HEK293 (cell line): ENCODE data around the gene AMER3.

ENCODE experiments used
- CTCF ChIP-seq: fragments of 450-650 bp; formaldehyde crosslinking; IDR thresholded peaks from 2 replicates; pipeline ENCODE4 v1.5.1; 2016; ENCODE audit warnings: missing biosample characterization, missing genetic modification characterization
- FEZF1 ChIP-seq: fragments of 450-650 bp; formaldehyde crosslinking; IDR thresholded peaks from 2 replicates; pipeline ENCODE4 v1.5.1; 2016; ENCODE audit warnings: missing biosample characterization, missing genetic modification characterization
- REST ChIP-seq: fragments of 450-650 bp; formaldehyde crosslinking; IDR thresholded peaks from 2 replicates; pipeline ENCODE4 v1.5.1; 2016; ENCODE audit warnings: missing biosample characterization, missing genetic modification characterization
- SP2 ChIP-seq: fragments of 450-650 bp; formaldehyde crosslinking; IDR thresholded peaks from 2 replicates; pipeline ENCODE4 v1.5.1; 2016; ENCODE audit warnings: missing biosample characterization, missing genetic modification characterization
- ZNF121 ChIP-seq: fragments of 450-650 bp; formaldehyde crosslinking; IDR thresholded peaks from 2 replicates; pipeline ENCODE4 v1.5.1; 2016; ENCODE audit warnings: missing biosample characterization, missing genetic modification characterization
- ZNF274 ChIP-seq, 2 experiments: fragments of 200-500 bp in 1 of 2; fragments of 450-650 bp in 1 of 2; sonication (Bioruptor generic) in 1 of 2; formaldehyde crosslinking in 1 of 2; IDR thresholded peaks; 2 replicates each; pipeline versions ENCODE4 v1.5.1 to v1.6.1; 2014 to 2016; ENCODE audit warnings: borderline replicate concordance in 1 of 2, inconsistent platforms in 1 of 2, low read length in 1 of 2, missing biosample characterization in 1 of 2, missing genetic modification characterization in 1 of 2
- ZNF530 ChIP-seq: fragments of 450-650 bp; formaldehyde crosslinking; IDR thresholded peaks from 2 replicates; pipeline ENCODE4 v1.5.1; 2016; ENCODE audit warnings: low read depth, missing biosample characterization, missing genetic modification characterization
- TF ChIP-seq, protein P1 (sequence below): fragments of 450-650 bp; formaldehyde crosslinking; IDR thresholded peaks from 2 replicates; pipeline ENCODE4 v1.5.1; 2016; ENCODE audit warnings: missing biosample characterization, missing genetic modification characterization
- TF ChIP-seq, protein P2 (sequence below): fragments of 450-650 bp; formaldehyde crosslinking; IDR thresholded peaks from 2 replicates; pipeline ENCODE4 v1.5.1; 2017; ENCODE audit warnings: missing biosample characterization, mild to moderate bottlenecking, missing genetic modification characterization, moderate library complexity

DNA sequence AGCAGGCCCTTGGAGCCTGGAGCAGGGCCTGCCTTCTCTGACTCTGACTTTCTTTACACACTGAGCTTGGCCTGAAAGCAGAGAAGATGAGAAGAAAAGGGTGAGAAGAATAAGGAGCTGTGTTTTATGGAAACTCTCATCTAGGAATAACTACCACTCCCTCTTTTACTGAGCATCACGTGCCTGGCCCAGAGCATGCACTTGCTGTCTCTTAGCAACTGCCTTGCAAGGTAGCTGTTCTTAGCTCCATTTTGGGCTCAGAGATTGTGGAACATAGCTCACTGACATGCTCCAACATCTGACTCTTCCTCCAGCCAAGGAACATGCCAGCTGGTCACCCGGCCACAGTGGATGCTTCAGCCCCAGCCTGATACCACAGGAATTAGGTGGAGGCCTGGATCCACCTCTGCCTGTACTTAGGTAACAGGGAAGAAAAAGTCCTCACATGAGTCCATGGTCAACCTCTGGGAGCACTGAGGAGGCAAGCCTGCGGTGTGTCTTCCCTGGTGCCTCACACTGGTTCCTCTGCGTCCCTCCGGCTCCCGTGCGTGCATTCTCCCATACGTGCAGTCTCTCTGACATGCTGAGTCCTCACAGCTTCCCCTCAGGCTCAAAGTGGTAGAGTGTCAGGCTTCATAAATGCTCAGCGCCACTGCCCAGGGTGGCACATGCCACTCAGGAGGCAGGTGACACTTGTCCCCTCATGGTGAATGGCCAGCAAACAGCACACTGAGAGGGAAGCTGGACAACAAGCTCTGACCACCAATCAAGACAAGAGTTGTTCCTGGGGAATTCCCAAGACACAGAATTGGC is 35.7 kb downstream of the AMER3 start:
- TF ChIP-seq SP2 = no peak
- TF ChIP-seq, protein P1, sequence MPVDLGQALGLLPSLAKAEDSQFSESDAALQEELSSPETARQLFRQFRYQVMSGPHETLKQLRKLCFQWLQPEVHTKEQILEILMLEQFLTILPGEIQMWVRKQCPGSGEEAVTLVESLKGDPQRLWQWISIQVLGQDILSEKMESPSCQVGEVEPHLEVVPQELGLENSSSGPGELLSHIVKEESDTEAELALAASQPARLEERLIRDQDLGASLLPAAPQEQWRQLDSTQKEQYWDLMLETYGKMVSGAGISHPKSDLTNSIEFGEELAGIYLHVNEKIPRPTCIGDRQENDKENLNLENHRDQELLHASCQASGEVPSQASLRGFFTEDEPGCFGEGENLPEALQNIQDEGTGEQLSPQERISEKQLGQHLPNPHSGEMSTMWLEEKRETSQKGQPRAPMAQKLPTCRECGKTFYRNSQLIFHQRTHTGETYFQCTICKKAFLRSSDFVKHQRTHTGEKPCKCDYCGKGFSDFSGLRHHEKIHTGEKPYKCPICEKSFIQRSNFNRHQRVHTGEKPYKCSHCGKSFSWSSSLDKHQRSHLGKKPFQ = no peak
- no peak for TF ChIP-seq CTCF (tag by site-specific recombination)
- TF ChIP-seq ZNF274 (IDR thresholded peaks at IDR 0.05; ENCODE audit: low read length) = no peak
- no peak for TF ChIP-seq ZNF274 (tag by site-specific recombination; IDR thresholded peaks at IDR 0.05; ENCODE audit: borderline replicate concordance)
- TF ChIP-seq ZNF530 = no peak
- no peak for TF ChIP-seq FEZF1 (tag by site-specific recombination)
- TF ChIP-seq, protein P2, sequence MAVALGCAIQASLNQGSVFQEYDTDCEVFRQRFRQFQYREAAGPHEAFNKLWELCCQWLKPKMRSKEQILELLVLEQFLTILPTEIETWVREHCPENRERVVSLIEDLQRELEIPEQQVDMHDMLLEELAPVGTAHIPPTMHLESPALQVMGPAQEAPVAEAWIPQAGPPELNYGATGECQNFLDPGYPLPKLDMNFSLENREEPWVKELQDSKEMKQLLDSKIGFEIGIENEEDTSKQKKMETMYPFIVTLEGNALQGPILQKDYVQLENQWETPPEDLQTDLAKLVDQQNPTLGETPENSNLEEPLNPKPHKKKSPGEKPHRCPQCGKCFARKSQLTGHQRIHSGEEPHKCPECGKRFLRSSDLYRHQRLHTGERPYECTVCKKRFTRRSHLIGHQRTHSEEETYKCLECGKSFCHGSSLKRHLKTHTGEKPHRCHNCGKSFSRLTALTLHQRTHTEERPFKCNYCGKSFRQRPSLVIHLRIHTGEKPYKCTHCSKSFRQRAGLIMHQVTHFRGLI = no peak
- TF ChIP-seq REST = no peak
- TF ChIP-seq ZNF121 (tag by site-specific recombination) = no peak
